Fibroblast of lung (primary cell): ENCODE measurements around the gene SFR1.

Experiments
- CTCF ChIP-seq, 2 donors: IDR thresholded peaks in 1 of 2; conservative IDR thresholded peaks in 1 of 2; 1 replicate in 1 of 2; 2 replicates in 1 of 2; pipeline ENCODE4 v1.5.1; 2011 to 2012; ENCODE audit warnings: low read length in 2 of 2, control low read depth in 1 of 2, inconsistent platforms in 1 of 2, low read depth in 1 of 2, mild to moderate bottlenecking in 1 of 2
- EZH2 ChIP-seq: IDR thresholded peaks from 2 replicates; pipeline ENCODE4 v1.5.1; 2012; ENCODE audit warnings: low read length, control low read depth, mild to moderate bottlenecking; ENCODE audit errors: missing control alignments

- no peak for TF ChIP-seq CTCF (conservative IDR thresholded peaks at IDR 0.05 in 1 of 2, IDR thresholded peaks at IDR 0.05 in 1 of 2; ENCODE audit: low read depth in 1 of 2, low read length in 2 of 2)
- no peak for TF ChIP-seq EZH2
Observed at GRCh38 chr10:104090611-104091010, 31.4 kb upstream of the SFR1 start.
